WI38 (cell line): ENCODE data around the gene SMPX.
"Not testable (repeated sequence)": the region's sequence is repeated elsewhere in the genome, so short reads cannot be mapped to it uniquely, and the experiment has no call there.

Source experiments
- H3K4me3 ChIP-seq: 2 replicates; pipeline ENCODE4 v1.5.1; 2011; ENCODE audit warnings: low read depth, mild to moderate bottlenecking, control low read depth, low read length
- TF ChIP-seq, protein P1 (sequence below): IDR thresholded peaks from 2 replicates; pipeline ENCODE4 v1.5.1; 2012; ENCODE audit warnings: low read depth, mild to moderate bottlenecking, control low read depth, low read length

The SMPX gene

DNA sequence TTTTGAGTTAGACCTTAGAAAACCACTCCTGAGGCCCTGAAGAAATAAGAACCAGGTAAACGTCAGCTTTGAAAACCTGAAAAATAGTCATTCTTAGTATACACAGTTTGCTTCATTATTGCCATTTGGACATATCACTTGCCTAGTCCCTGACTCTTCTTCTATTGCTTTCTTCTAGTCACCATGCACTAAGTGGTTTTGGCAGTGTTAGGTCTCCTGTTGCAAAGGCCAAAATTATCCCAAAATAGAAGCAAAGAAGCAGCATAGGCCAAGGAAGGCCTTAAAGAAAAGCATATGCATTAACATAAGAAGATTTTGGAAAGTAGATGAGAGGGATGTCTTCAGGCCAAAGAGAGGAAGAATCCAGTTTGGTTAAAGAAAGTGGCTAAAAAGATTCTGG, 24.1 kb upstream of the SMPX start:
- TF ChIP-seq, protein P1, sequence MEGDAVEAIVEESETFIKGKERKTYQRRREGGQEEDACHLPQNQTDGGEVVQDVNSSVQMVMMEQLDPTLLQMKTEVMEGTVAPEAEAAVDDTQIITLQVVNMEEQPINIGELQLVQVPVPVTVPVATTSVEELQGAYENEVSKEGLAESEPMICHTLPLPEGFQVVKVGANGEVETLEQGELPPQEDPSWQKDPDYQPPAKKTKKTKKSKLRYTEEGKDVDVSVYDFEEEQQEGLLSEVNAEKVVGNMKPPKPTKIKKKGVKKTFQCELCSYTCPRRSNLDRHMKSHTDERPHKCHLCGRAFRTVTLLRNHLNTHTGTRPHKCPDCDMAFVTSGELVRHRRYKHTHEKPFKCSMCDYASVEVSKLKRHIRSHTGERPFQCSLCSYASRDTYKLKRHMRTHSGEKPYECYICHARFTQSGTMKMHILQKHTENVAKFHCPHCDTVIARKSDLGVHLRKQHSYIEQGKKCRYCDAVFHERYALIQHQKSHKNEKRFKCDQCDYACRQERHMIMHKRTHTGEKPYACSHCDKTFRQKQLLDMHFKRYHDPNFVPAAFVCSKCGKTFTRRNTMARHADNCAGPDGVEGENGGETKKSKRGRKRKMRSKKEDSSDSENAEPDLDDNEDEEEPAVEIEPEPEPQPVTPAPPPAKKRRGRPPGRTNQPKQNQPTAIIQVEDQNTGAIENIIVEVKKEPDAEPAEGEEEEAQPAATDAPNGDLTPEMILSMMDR: no peak
- H3K4me3 ChIP-seq: no peak overlapping the region

DNA sequence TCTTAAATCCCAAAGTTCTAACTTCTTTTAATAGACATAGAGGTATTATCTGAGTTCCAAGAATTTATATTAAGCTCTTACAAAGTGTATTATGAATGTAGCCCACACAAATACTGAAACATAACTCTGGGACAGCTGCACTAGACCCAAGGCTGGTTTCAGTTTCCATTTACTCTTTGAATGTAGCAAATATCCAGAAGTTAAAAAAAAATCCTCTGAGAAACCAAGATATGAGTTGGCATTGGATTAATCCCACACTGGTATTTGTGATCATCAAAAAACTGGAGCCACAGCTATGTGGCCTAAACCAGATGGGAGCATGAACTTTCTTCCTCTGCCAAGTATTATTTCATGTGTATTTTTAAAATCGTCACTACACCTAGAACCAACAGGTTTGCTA, 23.6 kb upstream of the SMPX start:
- no peak overlapping the region for H3K4me3 ChIP-seq
- TF ChIP-seq, protein P1: no peak

DNA sequence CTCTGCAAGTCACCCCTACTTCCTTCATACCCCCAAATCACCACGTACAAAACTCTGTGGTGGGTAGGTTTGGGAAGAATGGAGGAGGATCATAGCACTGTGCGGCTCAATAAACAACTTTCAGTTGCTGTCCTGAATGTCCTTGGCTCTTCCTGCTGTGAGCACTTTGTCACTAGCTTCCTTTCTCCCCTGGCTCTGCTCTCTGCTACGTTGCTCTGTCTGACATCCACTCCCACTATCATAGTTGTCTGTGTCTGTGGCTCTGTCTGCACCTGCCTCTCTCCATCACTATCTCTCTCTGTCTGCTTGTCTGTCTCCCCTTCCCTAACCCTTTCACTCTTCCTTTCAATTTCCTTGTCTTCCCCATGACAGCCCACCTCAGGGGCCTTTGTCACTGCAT, 21.2 kb upstream of the SMPX start:
- no peak overlapping the region for H3K4me3 ChIP-seq
- TF ChIP-seq, protein P1: no peak

DNA sequence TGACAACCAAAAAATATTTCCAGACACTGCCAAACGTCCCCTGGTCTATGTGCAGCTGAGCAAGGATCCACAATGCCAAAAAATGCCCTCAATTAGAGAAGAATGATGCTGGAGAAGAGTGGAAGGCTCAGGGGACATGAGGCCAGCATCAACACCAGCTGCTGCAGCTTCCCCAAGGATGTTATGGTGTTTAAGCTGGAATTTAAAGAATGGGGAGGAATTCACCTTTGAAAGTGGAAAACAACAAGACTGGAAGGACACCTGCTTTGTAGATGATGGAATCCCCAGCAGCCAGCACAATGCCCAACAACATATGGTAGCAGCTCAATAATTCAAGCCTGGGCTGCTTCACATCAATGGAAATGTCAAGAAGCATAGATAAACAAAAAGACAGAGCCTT, 20.3 kb upstream of the SMPX start:
- no peak overlapping the region for H3K4me3 ChIP-seq
- TF ChIP-seq, protein P1: no peak

DNA sequence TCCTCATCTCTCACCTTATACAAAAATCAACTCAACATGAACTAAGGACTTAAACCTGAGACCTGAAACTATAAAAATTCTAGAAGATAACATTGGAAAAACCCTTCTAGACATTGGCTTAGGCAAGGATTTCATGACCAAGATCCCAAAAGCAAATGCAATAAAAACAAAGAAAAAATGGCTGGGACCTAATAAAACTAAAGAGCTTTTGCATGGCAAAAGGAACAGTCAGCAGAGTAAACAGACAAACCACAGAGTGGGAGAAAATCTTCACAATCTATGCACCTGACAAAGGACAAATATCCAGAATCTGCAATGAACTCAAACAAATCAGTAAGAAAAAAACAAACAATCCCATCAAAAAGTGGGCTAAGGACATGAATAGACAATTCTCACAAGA, 17.2 kb upstream of the SMPX start:
- not testable (repeated sequence) for H3K4me3 ChIP-seq

DNA sequence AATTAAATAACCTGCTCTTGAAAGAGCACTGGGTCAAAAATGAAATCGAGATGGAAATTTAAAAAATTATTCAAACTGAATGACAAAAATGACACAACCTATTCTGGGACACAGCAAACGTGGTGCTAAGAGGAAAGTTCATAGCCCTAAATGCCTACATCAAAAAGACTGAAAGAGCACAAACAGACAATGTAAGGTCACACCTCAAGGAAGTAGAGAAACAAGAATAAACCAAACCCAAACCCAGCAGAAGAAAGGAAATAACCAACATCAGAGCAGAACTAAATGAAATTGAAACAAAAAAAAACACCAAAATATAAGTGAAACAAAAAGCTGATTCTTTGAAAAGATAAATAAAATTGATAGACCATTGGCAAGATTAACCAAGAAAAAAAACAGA, 15.1 kb upstream of the SMPX start:
- H3K4me3 ChIP-seq: not testable (repeated sequence)

DNA sequence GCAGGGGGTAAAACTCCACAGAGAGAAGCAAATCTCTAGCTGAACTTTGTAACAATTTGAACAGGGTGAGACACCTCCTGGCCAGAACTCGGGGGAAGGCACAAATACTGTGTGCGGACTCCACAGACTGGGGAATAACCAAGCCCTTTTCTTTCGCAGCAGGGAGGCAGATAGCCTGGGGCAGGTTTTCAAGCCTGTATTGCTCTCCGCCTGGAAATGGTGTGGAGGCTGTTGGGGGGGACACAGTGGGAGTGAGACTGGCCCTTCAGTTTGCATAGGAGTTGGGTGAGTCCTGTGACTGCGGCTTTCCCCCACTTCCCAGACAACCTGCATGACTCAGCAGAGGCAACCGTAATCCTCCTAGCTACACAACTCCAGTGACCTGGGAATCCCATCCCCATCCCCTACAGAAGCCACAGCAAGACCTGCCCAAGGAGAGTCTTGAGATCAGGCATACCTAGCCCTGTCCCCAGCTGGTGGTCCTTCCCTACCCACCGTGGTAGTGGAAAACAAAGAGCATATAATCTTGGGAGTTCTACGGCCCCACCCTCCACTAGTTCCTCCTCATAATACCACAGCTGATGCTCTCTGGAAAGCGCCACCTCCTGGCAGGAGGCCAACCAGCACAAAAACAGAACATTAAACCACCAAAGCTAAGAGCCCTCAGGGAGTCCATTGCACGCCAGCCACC, 12.9 kb upstream of the SMPX start:
- TF ChIP-seq, protein P1: no peak
- no peak overlapping the region for H3K4me3 ChIP-seq

DNA sequence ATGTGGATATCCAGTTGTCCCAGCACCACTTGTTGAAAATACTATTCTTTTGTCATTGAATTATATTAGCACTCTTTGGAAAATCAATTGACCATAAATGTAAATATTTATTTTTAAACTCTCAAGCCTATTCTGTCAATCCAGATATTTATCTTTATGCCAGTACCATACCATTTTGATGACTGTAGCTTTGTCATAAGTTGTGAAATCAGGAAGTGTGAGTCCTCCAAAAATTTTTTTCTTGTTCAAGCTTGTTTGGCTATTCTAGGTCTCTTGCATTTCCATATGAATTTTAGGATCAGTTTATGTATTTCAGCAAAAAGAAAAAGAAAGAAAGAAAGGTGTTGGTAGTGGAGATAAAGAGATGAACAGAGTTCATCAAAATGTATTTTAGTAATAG, 8.2 kb upstream of the SMPX start:
- no peak overlapping the region for H3K4me3 ChIP-seq
- TF ChIP-seq, protein P1: no peak

DNA sequence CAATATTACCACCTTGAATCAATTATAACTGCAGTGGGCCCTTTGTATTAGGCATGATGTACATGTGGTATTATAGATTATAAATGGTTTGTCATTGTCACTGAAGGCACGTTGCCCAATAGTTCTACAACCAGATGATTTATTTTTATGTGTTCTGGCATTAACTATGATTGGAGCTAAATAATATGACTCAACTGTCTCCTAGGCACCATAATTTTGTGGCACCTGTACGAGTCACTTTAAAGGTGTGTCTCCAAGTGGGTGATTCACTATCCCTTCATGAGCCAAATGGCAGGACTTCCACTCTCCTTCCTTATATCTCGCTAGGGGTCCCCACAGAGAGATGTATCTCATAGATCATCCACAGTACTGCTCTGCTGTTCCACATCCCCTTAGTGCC, 6.1 kb upstream of the SMPX start:
- no peak overlapping the region for H3K4me3 ChIP-seq
- TF ChIP-seq, protein P1: no peak
